HG02642 (cell line): ENCODE data around the gene DAGLB.
A peak's percentile ranks its signal among the peaks of the same experiment; 100 is the strongest.
"Not testable (repeated sequence)": the region's sequence is repeated elsewhere in the genome, so short reads cannot be mapped to it uniquely, and the experiment has no call there.

ENCODE experiments used
- ATAC-seq: cut with Tn5 transposase; IDR thresholded peaks from one replicate; pipeline ENCODE4 v1.9.1; 2021; ENCODE audit warnings: mild to moderate bottlenecking; ENCODE audit not compliant: unreplicated experiment, poor library complexity

The DAGLB gene

DNA sequence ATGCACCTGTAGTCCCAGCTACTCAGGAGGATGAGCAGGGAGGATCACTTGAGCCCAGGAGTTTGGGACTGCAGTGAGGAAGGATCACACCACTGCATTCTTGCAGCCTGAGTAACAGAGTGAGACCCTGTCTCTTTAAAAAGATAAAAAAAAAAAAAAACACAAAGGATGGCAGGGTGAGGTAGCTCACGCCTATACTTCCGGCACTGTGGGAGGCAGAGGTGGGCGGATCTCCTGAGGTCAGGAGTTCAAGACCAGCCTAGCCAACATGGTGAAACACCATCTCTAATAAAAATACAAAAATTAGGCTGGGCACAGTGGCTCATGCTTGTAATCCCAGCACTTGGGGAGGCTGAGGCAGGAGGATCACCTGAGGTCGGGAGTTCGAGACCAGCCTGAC lies 15.9 kb upstream of the DAGLB start:
- ATAC-seq = not testable (repeated sequence)

GRCh38 chr7:6461946-6462550 lies 14.3 kb upstream of the DAGLB start:
- ATAC-seq = no peak

DNA sequence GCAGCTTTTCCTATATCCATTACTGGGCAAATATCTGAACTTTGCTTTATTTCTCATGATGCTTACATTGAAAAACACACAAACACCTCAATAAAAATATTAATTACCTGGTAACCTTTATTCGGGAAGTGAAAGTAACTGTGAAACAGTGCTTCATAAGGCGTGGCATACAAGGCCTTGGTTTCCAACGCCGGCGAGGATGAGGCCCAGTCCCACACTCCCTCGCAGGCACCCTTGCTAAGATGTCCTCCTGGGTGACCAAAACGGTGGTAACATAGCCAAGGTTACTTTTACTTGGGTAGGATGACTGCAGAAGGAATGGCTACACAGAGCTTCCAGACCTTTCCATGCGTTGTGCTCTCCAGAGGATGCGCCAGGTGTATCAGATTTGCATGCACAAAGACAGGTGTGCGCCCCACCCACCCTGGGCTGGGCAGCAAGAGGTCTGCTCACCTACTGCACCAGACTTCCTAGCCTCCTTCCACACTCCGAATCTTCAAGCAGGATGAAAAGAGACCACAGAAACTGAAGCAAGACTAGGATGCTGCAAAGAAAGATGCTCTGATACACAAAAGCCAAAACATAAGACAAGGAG lies 13.3 kb upstream of the DAGLB start:
- ATAC-seq = no peak

DNA sequence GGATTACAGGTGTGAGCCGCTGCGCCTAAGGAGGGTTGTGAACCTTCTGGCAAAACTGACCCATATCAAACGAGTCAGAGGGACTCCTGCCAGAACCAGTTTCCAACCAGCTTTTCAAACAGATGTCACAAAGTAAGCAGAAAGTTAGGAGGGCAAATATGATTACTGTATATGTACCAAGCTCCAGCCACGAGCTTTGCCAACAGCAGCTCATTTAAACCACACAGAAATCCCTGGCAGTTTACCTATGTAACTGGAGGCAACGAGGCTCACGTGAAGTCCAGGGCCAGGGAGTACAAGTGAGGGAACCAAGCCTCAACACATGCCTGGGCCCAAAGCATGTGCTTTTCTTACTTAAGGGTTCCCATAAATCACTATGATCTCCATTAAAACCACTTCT lies 12.5 kb upstream of the DAGLB start:
- ATAC-seq = no peak

- not testable (repeated sequence) for ATAC-seq
These were observed 10.9 kb upstream of the DAGLB start for GRCh38 chr7:6458676-6459075.

- no peak for ATAC-seq
These were observed 6.0 kb upstream of the DAGLB start for GRCh38 chr7:6453734-6454133.

GRCh38 chr7:6451224-6451705 lies 3.5 kb upstream of the DAGLB start:
- ATAC-seq = no peak

GRCh38 chr7:6450591-6450990 lies 2.8 kb upstream of the DAGLB start:
- not testable (repeated sequence) for ATAC-seq

- not testable (repeated sequence) for ATAC-seq
These were observed 2.1 kb upstream of the DAGLB start for GRCh38 chr7:6449884-6450283.

GRCh38 chr7:6448943-6449543 lies 1.3 kb upstream of the DAGLB start:
- ATAC-seq = no peak

DNA sequence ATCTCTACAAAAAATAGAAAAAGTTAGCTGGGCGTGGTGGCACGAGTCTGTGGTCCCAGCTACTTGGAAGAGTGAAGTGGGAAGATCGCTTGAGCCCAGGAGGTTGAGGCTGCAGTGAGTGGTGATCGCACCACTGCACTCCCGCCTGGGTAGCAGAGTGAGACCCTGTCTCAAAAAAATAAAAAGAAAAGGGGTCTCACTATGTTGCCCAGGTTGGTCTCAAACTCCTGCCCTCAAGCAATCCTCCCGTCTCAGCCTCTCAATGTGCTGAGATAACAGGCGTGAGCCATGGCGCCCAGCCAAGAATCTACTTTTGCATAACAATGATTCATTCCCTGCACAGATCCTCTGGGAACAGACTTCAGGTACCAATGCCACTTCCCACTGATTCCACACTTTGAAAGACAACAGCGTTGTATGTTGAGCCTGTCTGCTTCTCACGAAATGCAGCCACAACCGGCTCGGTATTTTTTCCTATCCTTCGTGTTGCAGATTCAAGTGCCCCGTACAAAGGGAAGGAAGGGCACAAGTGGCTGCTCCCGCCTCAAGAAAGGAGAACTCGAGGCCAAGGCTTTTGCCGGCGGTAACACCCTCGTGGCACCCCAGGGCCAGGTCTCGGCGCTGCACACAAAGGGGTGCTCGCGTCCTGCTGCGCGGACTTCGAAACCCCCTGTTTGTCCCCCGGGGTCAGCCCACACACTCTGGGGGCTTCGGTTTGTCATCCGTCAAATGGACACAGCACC lies 745 bp downstream of the DAGLB start:
- ATAC-seq = peak; percentile 26

DNA sequence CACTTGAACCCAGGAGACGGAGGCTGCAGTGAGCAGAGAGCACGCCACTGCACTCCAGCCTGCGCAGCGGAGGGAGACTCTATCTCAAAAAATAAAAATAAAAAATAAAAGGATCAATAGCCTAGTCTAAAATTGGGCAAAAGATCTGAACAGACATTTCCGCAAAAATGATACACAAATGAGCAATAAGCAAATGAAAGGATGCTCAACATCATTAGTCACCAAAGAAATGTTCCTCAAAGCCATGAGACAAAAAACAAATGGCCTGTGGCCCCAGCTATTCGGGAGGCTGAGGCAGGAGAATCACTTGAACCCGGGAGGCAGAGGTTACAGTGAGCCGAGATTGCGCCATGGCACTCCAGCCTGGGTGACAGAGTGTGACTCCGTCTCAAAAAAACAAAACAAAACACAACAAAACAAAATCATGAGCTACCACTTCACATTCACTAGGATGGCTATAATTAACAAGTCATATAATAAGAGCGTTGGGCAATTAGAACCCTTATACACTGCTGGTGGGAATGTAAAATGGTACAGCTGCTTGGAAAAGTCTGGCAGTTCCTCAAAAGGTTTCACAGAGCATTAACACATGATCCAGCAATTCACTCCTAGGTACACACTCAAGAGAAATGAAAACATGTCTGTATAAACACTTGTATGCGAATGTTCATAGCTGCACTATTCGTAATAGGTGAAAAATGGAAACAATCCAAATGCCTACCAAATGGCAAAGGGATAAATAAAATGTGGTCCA lies 3.1 kb downstream of the DAGLB start:
- no peak for ATAC-seq

DNA sequence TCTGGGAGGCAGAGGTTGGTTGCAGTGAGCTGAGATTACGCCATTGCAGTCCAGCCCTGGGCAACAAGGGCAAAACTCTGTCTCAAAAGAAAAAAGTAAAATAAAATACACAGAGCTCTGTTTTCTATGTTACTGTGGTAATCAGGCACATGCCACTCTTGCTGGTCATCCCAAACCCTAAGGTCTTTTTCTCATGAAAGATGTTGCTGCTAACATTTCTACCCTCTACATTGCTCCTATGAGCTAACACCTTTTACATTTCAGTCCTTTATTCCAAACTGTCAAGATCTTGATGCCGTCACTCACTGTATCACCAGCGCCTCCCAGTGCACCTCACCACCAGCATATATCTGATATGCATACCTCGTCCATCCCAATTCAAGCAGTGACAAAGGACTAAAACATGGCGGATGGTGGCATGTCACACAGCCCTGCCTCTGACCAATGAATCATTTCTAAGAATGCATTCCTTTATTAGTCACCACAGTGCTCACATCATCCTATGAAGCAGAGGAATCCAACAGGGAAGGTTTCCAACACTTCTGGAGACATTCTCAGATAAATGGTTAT lies 4.3 kb downstream of the DAGLB start:
- ATAC-seq = no peak

DNA sequence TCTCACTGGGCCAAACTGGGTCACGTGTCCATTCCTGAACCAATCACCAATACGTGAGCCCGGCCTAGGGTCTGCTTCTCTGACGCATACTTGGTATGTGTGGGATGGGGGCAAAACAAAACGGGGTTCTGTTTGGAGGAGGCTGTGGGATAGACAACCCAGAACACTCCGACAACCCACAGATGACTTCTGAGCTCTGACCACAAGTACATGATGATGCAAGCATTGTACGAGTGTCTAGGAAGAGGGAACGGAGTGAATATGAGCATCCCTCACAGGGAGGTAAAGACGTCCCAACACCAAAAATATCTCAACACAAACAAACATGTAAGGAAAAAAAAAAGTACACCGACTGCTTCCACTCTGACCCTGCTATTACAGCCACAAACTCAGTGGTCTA lies 5.6 kb downstream of the DAGLB start:
- ATAC-seq = no peak

DNA sequence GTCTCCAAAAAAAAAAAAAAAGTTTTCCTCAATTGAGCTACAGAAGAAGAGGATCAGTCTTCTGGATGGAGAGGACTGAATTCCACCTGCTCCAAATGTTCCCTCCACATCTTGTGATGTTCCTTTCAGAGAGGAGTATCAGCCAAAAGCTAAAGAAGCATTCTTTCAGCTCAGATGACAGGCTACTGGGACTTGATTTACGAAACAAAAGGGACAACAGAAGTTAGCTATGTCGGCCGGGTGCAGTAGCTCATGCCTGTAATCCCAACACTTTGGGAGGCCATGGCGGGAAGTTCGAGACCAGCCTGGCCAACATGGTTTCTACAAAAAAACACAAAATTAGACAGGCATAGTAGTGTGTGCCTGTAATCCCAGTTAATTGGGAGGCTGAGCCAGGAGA lies 7.4 kb downstream of the DAGLB start:
- no peak for ATAC-seq

DNA sequence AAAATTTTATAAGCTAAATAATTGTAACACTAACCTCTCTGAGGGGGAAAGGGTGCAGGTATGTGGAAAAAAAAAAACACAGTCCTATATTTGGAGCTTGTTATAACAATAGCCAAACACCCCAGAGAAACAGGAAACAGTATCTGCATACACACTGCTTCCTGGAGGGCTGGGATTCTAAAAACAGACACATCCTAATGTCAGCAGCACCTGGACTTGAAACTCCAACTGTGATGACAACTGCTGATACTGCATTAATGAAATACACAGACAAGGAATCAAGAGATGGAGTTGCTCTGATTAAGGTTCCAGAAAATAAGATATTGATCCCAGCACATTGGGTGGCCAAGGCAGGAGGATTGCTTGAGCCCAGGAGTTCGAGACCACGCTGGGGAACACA lies 9.3 kb downstream of the DAGLB start:
- no peak for ATAC-seq

DNA sequence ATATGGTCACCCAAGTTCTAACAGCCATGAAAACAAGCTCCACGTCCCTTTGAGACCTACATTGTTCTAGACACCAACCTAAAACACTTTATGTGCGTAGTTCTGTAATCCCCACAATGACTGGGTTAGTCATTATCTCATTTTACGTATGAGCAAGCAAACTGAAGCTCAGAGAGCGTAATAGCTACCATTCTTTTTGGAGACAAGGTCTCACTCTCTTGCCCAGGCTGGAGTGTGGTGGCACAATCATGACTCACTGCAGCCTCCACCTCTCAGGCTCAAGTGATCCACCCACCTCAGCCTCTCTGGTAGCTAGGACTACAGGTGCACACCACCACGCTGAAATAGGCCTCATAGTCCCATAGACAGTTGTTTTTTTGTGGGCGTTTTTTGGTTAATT lies 10.5 kb downstream of the DAGLB start:
- ATAC-seq = no peak

GRCh38 chr7:6436385-6436685 lies 11.4 kb downstream of the DAGLB start:
- peak; percentile 47 for ATAC-seq

DNA sequence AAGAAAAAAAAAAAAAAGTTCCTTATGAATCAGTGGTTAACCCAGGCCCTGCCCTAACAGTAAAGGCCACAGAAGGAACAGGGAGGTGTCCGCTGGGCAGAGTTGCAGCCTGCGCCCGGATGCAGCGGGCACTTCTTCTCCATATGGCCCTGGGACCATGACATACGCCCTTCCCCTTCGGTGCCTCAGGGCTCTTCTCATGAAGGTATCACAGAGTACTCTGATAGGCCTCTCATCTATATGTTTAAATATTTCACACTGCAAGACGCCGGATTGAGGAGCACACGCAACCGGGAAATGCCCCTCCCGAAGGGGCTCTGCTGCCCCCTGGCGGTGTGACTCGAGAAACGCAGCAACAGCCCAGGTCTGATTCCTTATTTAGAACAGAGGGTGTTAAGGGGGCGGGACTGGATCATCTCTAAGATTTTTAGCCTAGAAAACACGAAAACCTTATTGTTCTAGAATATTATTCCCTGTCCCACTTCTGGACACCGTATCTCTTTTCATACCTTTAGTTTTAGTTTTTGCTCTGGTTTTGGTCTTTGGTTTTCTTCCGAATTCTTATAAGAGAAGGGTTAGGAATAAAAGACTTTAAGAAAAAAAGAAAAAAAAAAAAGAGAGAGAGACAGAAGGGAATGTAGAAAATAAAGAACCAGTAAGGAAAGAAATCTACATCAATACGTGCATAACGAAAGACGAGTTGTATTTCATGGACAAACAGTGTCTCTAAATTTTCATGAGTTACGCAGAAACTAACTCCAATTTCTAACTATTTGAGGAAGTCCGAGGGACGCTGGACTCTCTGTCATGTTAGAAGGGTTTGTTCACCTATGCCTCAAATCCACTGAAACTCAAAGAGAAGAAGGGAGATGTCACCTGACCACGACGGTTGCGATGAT lies 12.0 kb downstream of the DAGLB start:
- peak; percentile 81 for ATAC-seq
